Measurements from ENCODE around the gene PRUNE2.
"Not testable (repeated sequence)": the region's sequence is repeated elsewhere in the genome, so short reads cannot be mapped to it uniquely, and the experiment has no call there.

PRUNE2 gene

DNA sequence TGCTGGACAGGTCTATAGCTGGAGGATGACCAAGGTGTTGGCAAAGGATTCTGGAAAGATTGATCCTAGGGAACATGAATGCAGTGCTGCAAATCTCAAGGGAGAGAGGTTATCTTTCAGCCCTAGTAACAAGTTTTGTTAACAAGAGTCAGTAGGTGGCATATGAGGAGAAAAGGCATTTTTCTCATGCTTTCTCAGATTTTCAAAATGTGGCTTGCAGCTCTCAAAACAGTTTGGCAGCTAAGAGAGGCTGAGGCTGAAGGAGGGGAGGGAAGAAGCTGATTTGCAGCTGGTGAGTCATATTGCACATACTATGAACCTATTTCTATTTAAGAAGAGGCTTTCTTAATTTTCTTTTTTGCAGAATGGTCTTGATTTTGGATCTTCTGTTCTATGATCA, 205.9 kb downstream of the PRUNE2 start:
- DNase-seq (ENCODE audit: low read depth in 2 of 2) = peak; percentile 55 to 56

DNA sequence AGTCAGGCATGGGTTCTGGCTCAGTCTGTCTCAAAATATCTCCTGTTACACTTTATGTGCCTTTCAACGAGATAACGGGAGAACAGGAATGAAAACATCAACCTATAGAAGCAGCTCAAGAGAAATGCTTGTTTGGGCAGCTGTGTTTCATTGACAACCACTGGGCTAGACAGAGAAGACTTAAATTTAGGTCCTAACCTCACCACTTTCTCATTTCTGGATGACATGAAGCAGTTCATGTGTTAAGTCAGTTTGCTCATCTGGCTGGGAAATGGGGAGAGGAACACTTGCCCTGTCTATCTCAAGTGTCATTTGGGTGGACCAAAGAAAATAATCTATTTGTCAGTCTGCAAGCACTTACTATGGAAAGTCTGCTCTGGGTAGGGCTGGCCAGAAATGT, 208.4 kb downstream of the PRUNE2 start:
- no peak for DNase-seq (ENCODE audit: low read depth in 2 of 2)

DNA sequence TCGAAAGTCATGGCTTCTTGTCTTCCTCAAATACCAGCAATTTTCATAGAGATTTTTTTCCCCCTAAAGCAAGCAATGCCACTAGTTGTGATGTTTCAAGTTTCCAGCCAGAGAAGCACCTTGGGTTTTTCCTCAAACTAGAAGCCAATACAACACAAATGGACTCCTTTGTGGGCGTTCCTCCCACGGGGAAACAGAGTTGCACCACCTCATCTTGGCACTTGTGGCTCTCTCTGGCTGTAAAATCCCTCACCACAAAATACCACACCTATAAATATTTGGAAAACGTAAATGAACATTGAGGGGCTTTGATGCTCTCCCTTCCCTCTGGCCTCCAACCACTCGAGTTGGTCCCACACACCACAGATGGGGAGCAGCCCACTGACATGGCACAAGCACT, 208.8 kb downstream of the PRUNE2 start:
- no peak for DNase-seq (ENCODE audit: low read depth in 2 of 2)

DNA sequence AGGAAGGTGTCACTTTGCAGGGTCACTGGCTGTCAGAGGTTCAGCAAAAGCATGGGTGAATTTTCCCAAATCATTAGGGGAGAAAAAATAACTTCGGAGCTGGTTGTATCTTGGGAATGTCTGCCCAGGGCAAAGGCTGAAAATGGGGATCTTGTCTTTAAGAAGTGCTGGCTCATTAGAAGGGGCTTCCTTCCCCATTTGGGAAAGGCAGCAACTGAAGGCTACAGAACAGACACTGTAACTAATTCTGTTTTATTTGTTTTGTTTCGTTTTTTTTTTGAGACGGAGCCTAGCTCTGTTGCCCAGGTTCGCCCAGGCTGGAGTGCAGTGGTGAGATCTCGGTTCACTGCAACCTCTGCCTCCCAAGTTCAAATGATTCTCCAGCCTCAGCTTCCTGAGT, 212.0 kb downstream of the PRUNE2 start:
- no peak for DNase-seq (ENCODE audit: low read depth in 2 of 2)

DNA sequence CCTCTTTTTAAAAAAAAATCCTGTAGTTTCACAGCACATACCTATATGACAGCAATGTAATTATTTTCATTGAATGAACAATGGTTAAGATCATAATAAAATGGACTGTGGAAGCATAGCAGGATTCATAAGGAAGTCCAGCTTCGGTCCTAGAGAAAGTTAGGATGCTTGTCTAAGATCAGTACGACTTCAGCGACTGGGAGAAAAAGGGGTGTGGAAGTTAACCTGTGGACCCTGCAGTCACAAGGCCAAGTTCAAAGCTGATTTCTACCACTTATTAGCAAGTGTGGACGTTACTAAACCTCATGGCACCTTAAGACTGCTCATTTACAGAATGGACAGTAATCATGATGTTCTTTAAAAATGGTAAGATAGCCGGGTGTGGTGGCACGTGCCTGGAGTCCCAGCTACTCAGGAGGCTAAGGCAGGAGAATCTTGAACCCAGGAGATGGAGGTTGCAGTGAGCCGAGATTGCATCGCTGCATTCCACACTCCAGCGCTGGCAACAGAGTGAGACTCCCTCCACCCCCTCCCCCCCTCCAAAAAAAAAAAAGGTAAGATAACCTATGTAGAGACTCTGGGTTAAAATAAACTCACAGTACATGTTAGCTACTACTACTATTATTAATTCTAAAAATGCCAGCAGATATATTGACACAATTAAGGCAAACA, 213.3 kb downstream of the PRUNE2 start:
- DNase-seq (ENCODE audit: low read depth in 2 of 2) = no peak

DNA sequence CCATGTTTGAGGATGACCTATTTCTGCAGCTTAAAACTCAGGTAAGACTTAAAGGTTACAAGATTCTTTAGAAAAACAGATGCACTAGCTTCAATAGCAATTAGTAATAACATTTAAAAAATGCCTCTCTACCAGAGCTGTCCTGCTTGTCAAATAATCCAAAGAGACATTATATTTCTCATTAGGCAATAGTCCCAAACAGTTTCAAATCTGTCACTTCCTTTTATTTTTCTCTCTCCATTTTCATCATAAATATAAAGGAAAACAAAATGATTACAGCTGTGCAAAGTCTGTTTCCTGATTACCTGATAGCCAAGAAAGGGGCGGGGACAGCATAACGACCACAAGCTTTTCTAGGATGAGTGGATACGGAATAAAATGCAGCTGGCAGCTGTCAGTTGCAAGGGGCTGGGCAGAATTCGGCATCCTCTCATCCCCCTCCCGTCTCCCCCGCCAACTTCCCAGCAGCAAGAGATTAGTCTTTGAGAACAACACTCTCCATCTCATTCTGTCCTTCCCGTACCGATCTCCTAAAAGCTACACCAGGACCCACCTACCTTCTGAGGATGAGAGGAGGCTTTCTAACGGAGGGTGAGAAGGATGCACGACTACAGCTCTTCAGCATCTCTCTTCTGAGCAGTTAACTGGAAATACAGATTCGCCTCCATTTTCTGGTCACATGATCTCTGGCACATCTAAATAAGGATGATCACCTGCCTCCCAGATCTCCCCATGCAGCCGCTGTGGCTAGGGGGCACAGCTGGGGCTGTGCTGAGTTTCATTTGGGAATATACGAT, 214.2 kb downstream of the PRUNE2 start:
- no peak for DNase-seq (ENCODE audit: low read depth in 2 of 2)

DNA sequence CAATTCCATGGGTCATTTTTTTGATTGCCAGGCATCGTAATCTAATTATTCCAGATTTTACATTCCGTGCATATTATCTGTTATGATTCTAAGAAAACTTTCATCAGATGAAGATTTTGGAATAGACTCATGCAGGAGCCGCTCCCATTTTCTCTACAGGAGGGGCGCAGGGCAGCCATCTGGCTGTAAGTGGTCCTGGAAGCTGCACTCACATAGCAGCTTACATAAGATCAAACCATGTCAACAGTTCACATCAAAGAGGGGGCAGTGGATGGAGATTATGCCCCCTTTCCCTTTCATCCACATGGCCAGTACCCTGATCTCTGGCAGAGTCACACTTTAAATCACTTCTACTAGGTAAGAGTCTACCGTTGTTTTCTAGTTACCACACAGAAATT, 214.9 kb downstream of the PRUNE2 start:
- DNase-seq (ENCODE audit: low read depth in 2 of 2) = no peak

DNA sequence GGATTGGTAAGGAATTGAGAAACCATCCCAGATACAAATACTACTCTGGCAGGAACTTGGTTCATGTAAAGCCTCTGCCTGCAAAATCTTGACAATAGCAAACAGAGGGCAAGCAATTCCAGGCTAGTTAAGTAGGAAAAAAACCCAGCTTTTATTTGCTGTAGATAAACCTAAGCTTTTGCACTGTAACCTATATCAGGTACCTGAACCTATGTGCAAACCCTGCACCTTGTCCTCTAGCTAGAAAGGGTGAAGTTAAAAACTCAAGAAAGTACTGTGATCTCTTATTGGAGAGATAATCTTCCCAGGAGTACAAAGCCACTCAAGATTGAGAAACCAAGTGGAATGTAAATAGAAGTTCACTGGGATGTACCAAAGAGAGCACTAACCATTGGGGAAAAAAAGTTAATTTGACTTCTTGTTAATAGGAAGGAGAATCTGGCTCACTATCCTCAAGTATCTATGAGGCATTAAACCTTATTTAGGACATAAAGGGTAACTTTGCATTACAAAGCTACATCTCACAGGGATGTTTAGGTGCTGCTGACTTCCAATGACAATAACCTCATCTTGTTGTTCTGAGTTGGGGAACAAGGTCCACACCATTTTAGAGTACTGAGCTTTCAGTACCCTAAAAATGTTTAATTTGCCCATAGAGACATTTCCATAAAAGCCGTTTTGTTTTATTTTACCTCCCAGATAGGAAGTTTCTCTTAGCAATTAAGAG, 215.5 kb downstream of the PRUNE2 start:
- no peak for DNase-seq (ENCODE audit: low read depth in 2 of 2)

DNA sequence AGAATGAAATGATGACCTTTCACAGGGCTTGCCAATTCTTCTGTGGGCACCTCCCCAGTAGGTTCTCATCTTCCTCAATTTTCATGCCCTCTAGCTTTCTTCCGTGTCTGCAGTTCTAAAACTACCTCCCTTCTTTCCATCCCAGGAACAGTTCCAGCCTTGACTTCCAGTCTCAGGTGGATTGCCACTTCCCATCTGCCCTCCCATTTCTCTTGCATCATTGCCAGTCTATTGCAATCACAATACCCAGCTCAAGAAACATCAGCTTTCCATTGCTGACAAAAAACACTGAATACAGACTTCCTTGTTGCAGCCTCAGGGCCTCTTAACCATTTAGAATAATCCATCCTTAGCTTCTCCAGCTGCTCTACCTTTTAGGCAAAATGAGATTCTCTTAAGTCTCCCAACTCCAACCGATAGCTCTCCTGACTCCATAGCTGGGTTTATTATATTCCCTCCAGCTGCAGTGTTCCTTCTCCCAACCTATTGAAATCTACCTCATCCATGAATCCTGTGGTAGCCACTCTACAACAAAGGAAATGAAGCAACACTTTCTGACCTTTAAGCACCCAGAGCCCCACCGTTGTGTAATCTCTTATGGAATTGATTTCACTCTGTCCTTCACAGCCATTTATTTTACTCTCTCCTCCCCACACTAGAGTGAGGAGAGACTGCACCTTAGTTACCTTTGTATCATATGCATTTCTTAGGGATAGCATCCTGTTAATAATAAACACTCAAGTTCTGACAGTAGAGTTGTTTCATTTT, 217.3 kb downstream of the PRUNE2 start:
- no peak for DNase-seq (ENCODE audit: low read depth in 2 of 2)

DNA sequence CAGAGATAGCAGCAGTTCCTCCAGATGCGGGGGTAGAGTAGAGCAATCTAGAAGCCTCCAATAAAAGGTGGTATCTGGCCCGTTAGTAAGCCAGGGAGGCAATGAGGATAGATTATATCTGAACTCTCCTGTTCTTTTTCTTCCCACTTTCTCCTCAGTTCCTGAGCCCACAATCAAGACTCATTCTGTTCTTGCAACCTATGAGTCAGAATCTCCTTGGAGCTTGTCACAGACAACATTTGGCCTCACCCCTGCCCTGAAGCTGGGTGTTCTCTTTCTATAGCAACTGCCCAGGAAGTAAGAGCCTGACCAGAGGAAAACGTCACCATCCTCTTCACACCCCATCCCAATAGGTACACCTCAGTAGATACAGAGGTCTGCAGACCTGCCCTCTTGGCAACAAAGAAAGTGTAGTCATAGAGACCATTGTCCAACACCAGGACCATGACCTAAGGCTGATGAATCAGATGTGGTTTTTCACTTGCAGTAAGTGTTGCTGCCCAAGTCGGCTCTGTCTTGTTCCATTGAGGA, 218.0 kb downstream of the PRUNE2 start:
- no peak for DNase-seq (ENCODE audit: low read depth in 2 of 2)

DNA sequence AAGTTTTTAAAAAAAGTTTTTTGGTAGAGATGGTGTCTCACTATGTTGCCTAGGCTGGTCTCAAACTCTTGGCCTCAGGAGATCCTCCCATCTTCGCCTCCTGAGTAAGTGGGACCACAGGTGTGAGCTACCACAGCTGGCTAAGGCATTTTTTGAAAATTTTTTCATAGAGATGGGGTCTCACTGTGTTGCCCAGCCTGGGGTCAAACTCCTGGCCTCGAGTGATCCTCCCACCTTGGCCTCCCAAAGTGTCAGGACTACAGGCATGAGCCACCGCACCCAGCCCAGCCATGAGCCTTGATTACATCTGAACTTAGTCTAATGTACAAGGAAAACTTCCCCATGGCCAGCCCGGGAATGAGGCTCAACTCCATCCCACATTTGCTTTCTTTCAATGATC, 219.2 kb downstream of the PRUNE2 start:
- no peak for DNase-seq (ENCODE audit: low read depth in 2 of 2)

DNA sequence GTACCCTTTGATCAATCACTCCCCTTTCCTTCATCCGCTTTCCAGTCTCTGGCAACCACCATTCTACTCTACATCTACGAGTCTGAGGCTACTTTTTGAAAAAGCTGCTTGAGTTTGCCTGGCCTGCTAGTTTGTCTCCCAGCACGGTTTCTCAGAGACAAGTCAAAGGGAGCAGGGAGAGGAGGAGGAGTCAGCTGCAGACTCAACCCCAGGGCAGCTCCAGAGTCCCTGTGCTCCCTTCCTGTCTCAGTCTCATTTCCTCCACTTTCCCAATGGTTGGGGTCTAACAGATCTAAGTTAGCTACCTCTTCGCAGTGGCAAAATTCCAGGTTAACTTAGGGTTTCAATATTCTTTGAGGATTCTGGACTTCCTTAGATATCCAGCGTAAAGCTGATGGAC, 221.7 kb downstream of the PRUNE2 start:
- no peak for DNase-seq (ENCODE audit: low read depth in 2 of 2)

DNA sequence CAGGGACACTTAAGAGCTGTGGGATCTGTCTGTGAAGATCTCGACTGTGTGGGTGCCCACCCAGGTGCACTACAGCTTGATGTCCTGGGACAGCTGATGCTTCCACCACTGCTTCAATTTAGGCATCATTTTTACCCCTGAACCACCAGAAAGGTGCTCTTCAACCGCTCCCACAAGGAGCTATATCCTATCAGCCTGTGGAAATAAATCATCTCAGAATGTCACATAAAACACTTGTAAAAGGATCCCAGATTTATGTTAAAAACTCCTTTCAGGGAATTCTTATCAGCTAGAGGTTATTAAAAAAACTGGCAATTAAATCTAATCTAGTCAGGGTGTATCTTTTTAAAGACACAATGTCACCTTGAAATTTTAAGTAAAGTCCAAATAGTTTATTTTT, 224.4 kb downstream of the PRUNE2 start:
- DNase-seq (ENCODE audit: low read depth in 2 of 2) = no peak

DNA sequence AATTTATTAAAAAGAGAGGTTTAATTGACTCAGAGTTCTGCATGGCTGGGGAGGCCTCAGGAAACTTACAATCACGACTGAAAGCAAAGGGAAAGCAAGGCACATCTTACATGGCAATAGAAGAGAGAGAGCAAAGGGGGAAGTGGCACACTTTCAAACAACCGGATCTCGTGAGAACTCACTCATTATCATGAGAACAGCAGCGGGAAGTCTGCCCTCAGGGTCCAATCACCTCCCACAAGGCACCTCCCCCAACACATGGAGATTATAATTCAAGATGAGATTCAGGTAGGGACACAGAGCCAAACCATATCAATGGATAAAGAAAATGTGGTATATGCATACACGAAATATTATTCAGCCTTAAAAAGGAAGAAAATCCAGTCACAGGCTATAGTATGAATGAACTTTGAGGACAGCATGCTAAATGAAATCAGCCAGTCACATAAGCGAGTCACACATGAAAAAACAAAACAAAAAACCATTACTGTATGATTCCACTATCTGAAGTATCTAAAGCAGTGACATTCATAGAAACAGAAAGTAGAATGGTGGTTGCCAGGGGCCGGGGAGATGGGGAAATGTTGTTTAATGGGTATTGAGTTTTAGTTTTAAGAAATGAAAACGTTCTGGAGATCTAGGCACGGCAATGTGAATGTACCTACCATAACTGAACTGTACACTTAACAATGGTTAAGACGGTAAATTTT, 225.0 kb downstream of the PRUNE2 start:
- no peak for DNase-seq (ENCODE audit: low read depth in 2 of 2)

DNA sequence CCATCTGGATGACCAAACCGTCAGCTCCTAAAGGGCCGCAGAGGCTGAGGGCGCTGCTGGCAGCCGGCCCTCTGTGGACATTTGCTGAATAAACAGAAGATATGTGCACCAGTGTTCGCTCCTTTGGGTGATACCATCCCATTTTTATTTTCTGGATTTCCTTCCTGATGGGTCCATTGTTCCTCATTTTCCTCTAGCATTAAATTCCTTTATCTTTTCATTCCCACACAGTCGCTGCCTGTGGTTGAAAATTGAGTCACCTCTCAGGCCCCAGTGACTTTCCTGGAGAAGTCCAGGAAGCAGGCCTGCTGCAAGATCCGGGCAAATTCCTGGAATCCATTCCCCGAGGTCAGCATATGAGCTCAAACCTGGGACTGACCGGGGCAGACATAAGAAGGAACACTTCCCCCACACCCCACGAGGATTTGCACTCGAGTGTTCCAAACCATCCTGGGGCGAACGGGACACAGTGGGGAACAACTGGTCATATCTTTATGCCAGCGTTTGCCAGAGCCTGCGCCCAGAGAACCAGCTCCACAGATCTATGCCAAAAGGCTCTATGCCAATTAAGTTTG, 228.3 kb downstream of the PRUNE2 start:
- no peak for DNase-seq (ENCODE audit: low read depth in 2 of 2)

DNA sequence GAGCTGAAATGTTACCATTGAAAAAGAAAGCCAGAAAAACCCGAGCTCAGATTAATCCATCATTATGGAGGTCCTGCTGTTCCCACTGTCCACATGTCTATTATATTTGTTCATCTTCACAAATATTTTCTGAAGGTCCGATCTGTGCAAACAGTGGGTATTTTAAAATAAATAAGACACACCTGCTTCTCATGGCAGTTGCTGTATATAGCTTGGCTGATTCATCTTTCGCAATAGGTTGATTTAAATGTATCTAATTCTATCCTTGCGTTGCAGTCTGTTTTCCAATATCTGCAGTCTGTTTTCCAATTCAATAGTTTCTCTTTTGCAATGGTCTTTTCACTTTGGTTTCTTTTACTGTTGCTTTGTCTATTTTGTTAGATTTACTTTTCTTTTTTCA, 229.1 kb downstream of the PRUNE2 start:
- DNase-seq (ENCODE audit: low read depth in 2 of 2) = no peak

DNA sequence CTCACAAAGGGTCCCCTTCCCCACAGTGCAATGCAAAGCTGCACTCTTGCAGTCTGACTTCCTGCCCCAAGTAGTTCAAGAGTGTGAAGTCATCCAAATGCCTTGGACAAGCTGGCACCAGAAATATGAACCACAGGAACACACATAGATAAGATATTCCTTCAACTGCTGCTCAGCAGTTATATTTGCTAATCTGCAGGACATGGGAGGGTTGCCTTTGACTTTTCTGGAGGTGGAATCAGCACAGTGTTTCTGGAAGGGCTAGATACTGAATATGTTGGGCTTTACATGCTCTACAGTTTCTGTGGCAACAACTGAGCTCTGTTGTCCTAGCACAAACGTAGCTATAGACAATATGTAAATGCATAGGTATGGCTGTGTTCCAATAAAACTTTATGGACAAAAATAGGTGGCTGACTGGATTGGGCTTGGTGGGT, 238.4 kb downstream of the PRUNE2 start:
- DNase-seq (ENCODE audit: low read depth in 2 of 2) = no peak

DNA sequence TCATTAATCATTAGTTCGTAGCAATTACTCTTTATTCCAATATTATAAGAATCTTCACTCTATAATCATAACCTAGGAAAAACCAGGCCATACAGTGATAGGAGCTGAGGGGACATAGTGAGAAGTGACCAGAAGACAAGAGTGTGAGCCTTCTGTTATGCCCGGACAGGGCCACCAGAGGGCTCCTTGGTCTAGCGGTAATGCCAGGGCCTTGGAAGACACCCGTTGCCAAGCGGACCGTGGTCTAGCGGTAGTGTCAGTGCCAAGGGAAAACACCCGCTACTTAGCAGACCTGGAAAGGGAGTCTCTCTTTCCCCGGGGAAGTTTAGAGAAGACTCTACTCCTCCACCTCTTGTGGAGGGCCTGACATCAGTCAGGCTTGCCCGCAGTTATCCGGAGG, 239.9 kb downstream of the PRUNE2 start:
- DNase-seq (ENCODE audit: low read depth in 2 of 2) = not testable (repeated sequence)

DNA sequence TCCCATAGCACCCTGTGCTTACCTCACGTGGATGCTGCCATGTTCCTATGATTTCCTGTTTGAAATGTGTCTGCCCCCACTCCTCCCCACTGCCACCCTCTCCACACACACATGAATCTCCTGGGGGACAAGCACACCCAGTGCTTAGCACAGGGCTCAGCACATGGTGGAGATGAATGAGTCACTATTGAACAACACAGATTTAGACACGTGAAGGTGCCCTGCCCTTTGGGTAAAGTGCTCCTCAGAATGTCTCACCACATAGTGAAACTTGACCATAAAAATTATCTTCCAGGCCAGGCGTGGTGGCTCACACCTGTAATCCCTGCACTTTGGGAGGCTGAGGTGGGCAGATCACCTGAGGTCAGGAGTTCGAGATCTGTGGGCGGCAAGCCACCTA, 240.5 kb downstream of the PRUNE2 start:
- DNase-seq (ENCODE audit: low read depth in 2 of 2) = no peak

DNA sequence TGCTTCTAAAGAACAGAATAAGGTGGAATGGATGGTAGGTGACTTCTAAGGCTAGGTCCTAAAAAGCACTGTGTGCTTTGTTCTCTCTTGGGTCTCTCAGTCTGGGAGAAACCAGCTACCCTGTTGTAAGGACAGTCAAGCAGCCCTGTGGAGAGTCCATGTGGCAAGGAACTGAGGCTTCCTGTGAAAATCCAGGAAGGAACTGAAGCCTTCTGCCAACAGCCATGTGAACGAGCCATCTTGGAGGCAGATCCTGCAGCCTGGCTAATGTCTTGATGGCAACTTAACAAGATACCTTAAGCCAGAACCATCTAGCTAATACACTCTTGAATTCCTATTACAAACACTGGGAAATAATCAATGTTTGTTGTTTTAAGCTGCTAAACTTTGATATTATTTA, 241.8 kb downstream of the PRUNE2 start:
- DNase-seq (ENCODE audit: low read depth in 2 of 2) = no peak

All from fibroblast of skin of left quadriceps (primary cell).